Kidney epithelial cell (primary cell): ENCODE measurements around the gene TSPOAP1. TPM values are rescaled to one million over a fixed set of nuclear protein-coding genes. Genes with fewer than 3 reads are reported as not detected.

Source experiments
- DNase-seq: peaks from one replicate; pipeline ENCODE4 v3.0.0-alpha.2; 2010; ENCODE audit warnings: low read depth
- H3K27me3 ChIP-seq: 2 replicates; pipeline ENCODE4 v1.6.0; 2011; ENCODE audit warnings: low read length; ENCODE audit not compliant: control insufficient read depth, insufficient read depth
- H3K36me3 ChIP-seq: 2 replicates; pipeline ENCODE4 v1.5.1; 2011; ENCODE audit warnings: low read length; ENCODE audit not compliant: control insufficient read depth, insufficient read depth
- H3K4me3 ChIP-seq: 2 replicates; pipeline ENCODE4 v1.5.1; 2011; ENCODE audit warnings: low read depth, mild to moderate bottlenecking, control low read depth, low read length
- CTCF ChIP-seq: IDR thresholded peaks from 2 replicates; pipeline ENCODE4 v1.5.1; 2011; ENCODE audit warnings: mild to moderate bottlenecking, moderate library complexity, low read length, control low read depth, inconsistent platforms; ENCODE audit not compliant: insufficient read depth, poor library complexity, severe bottlenecking
- total RNA-seq: library from RNA; depleted of rRNA; stranded (reverse); fragments of >200 nt; gene quantifications from 2 replicates; pipeline ENCODE4 v1.2.3, GENCODE V29; 2015

Gene TSPOAP1
- total RNA-seq, 1 donor from 2014 or later: 9.4 TPM

- Histone ChIP-seq H3K27me3 (no peaks in the 10 kb centered on the region), H3K4me3 (no peak overlapping the region), H3K36me3 (no peaks in the 10 kb centered on the region)
- DNase-seq: no peak
- no peak for TF ChIP-seq CTCF
Measured at GRCh38 chr17:58375256-58375655, 46.7 kb upstream of the TSPOAP1 start.

DNA sequence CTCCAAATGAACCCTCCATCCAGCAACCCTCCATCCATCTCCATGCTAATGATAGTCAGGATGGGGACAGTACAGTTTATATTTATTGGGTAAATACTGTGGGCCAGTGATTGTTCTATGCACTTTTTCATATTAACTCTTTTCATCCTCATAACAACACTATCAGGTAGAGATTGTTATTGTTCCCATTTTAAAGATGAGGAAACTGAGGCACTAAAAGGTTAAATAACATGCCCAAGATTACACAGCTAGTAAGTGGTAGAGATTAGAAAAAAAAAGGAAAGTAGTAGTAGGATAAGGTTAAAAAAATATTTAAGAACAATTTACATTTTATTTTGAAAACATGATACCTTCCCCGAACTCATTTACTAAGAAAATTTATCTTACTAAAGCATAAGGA lies 45.3 kb upstream of the TSPOAP1 start:
- no peaks in the 10 kb centered on the region for H3K27me3 ChIP-seq
- H3K36me3 ChIP-seq: no peaks in the 10 kb centered on the region
- H3K4me3 ChIP-seq: no peak overlapping the region
- TF ChIP-seq CTCF: no peak
- DNase-seq: no peak

GRCh38 chr17:58373003-58373402 lies 44.4 kb upstream of the TSPOAP1 start:
- H3K4me3 ChIP-seq: no peak overlapping the region
- no peaks in the 10 kb centered on the region for H3K27me3 ChIP-seq
- H3K36me3 ChIP-seq: no peaks in the 10 kb centered on the region
- no peak for DNase-seq
- no peak for TF ChIP-seq CTCF

- Histone ChIP-seq H3K4me3 (no peak overlapping the region), H3K27me3 (no peaks in the 10 kb centered on the region), H3K36me3 (no peaks in the 10 kb centered on the region)
- no peak for DNase-seq
- no peak for TF ChIP-seq CTCF
Measured at GRCh38 chr17:58371300-58371950, 42.8 kb upstream of the TSPOAP1 start.

DNA sequence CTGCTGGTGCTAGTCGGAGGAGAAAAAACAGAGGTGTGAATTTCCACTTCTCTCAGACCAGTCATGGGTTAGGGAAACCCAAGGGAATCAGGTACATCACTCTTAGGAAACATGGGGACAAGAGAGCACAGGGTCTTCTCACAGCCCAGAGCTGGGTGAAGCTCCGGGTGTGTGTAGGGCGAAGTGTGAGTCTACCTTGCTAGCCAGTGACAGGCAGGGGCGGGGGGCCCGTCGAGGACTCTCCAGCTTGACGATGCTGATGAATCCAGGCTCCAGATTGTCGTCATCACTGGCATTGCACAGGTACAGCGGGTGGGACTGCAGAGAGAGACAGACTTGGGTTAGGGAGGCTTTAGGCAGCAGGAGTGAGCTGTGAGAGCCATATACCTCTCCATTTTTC lies 42.1 kb upstream of the TSPOAP1 start:
- Histone ChIP-seq H3K4me3 (no peak overlapping the region), H3K27me3 (no peaks in the 10 kb centered on the region), H3K36me3 (no peaks in the 10 kb centered on the region)
- DNase-seq: no peak
- no peak for TF ChIP-seq CTCF

DNA sequence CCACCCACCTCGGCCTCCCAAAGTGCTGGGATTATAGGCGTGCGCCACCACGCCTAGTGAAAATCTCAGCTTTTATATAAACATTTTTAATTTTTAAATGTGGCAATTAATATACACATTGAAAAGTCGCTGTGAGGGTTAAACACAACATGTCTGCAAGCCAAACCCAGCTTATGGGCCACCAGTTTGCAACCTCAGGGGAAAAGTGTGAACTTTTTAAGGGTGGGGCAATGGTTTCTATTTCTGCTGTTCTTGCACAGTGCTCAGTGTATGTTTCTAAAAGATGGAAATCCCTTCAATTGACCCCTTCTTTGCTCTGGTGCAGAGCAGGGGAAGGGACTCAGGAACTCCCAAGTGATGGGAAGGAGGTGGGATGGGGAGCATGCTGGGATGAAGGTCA lies 41.7 kb upstream of the TSPOAP1 start:
- Histone ChIP-seq H3K4me3 (no peak overlapping the region), H3K36me3 (no peaks in the 10 kb centered on the region), H3K27me3 (no peaks in the 10 kb centered on the region)
- no peak for DNase-seq
- TF ChIP-seq CTCF: no peak
